Omental fat pad (tissue), 4 donors: ENCODE measurements around the gene LRP2. TPM values are rescaled to one million over a fixed set of nuclear protein-coding genes. Genes with fewer than 3 reads are reported as not detected.

Experiments used
- ATAC-seq: fragments of 150-250 bp; one replicate; pipeline ENCODE4 v1.9.1; 2016; ENCODE audit warnings: mild to moderate bottlenecking, moderate library complexity; ENCODE audit not compliant: low FRiP score
- DNase-seq: peaks from one replicate; pipeline ENCODE4 v3.0.0-alpha.2; 2019; ENCODE audit warnings: low spot score
- CTCF ChIP-seq, 3 donors: fragments of 450-650 bp; IDR thresholded peaks; one replicate each; pipeline ENCODE4 v1.5.1; 2016 to 2017; ENCODE audit warnings: antibody characterized with exemption in 3 of 3, mild to moderate bottlenecking in 3 of 3, moderate library complexity in 2 of 3
- total RNA-seq, 4 donors: library from RNA; depleted of rRNA; stranded (reverse); fragments of >200 nt; gene quantifications; one replicate each; pipeline ENCODE4 v1.1.0, GENCODE V29; 2016

The LRP2 gene
- total RNA-seq, 4 donors from 2014 or later = 12.2 to 58.3 (median 14.1) TPM; not detected in 1

GRCh38 chr2:169193618-169194017 lies 168.7 kb downstream of the LRP2 start:
- DNase-seq (no peak), ATAC-seq (no peak)
- TF ChIP-seq CTCF (IDR thresholded peaks at IDR 0.05) = no peak

- TF ChIP-seq CTCF (IDR thresholded peaks at IDR 0.05) = no peak
- DNase-seq = no peak
- no peak for ATAC-seq
These were observed 172.0 kb downstream of the LRP2 start for GRCh38 chr2:169190197-169190775.

- ATAC-seq (no peak), DNase-seq (no peak)
- TF ChIP-seq CTCF (IDR thresholded peaks at IDR 0.05) = no peak
These were observed 173.2 kb downstream of the LRP2 start for GRCh38 chr2:169189132-169189531.

GRCh38 chr2:169185711-169186110 lies 176.6 kb downstream of the LRP2 start:
- ATAC-seq = no peak
- no peak for TF ChIP-seq CTCF (IDR thresholded peaks at IDR 0.05)
- DNase-seq = no peak

GRCh38 chr2:169184074-169184473 lies 178.3 kb downstream of the LRP2 start:
- ATAC-seq = no peak
- TF ChIP-seq CTCF (IDR thresholded peaks at IDR 0.05) = no peak
- no peak for DNase-seq

- no peak for TF ChIP-seq CTCF (IDR thresholded peaks at IDR 0.05)
- DNase-seq (no peak), ATAC-seq (no peak)
These were observed 179.8 kb downstream of the LRP2 start for GRCh38 chr2:169182573-169182972.

- no peak for DNase-seq
- no peak for TF ChIP-seq CTCF (IDR thresholded peaks at IDR 0.05)
- ATAC-seq = no peak
These were observed 183.4 kb downstream of the LRP2 start for GRCh38 chr2:169178804-169179390.
